Breast epithelium (tissue), 3 donors: Measurements from ENCODE around the gene ZNF599.

Source experiments
- CTCF ChIP-seq, 3 donors: fragments of 450-650 bp; IDR thresholded peaks; one replicate each; pipeline ENCODE4 v1.5.1; 2016 to 2017; ENCODE audit warnings: antibody characterized with exemption in 3 of 3, mild to moderate bottlenecking in 3 of 3, moderate library complexity in 3 of 3
- POLR2A ChIP-seq: fragments of 450-650 bp; IDR thresholded peaks from one replicate; pipeline ENCODE4 v1.6.1; 2016; ENCODE audit warnings: antibody characterized with exemption, mild to moderate bottlenecking, moderate library complexity
- POLR2AphosphoS5 ChIP-seq, 3 donors: sonication (generic); formaldehyde crosslinking; IDR thresholded peaks; one replicate each; pipeline ENCODE4 v1.6.1; 2017; ENCODE audit warnings: antibody characterized with exemption in 3 of 3

- TF ChIP-seq POLR2A (no peak), CTCF (IDR thresholded peaks at IDR 0.05) (no peak), POLR2AphosphoS5 (IDR thresholded peaks at IDR 0.05) (no peak)
Measured at GRCh38 chr19:34713262-34713637, 59.8 kb downstream of the ZNF599 start.
